Spleen (tissue), 11 donors: ENCODE measurements around the gene ENOX1. TPM values are rescaled to one million over a fixed set of nuclear protein-coding genes. Genes with fewer than 3 reads are reported as not detected.
"Not testable (repeated sequence)": the region's sequence is repeated elsewhere in the genome, so short reads cannot be mapped to it uniquely, and the experiment has no call there.

Source experiments
- DNase-seq: peaks from one replicate; pipeline ENCODE4 v3.0.0-alpha.2; 2020
- H3K27ac ChIP-seq, 8 donors: fragments of 200-600 bp; sonication (generic) in 7 of 8; 1 replicate in 4 of 8; 2 replicates in 4 of 8; pipeline versions ENCODE4 v1.5.0 to v1.8.0; 2016 to 2021; ENCODE audit warnings: inconsistent platforms in 4 of 8, mild to moderate bottlenecking in 4 of 8, moderate library complexity in 1 of 8
- H3K27me3 ChIP-seq, 7 donors: fragments of 200-600 bp; sonication (generic) in 6 of 7; replicated peaks in 1 of 7; 1 replicate in 4 of 7; 2 replicates in 3 of 7; pipeline versions ENCODE4 v1.5.0 to v1.8.0; 2016 to 2021; ENCODE audit warnings: inconsistent platforms in 3 of 7, mild to moderate bottlenecking in 1 of 7
- H3K36me3 ChIP-seq, 6 donors: fragments of 200-600 bp; sonication (generic) in 5 of 6; 1 replicate in 4 of 6; 2 replicates in 2 of 6; pipeline versions ENCODE4 v1.5.0 to v1.8.0; 2016 to 2021; ENCODE audit warnings: inconsistent platforms in 2 of 6
- H3K4me1 ChIP-seq, 6 donors: fragments of 200-600 bp; sonication (generic) in 5 of 6; 1 replicate in 3 of 6; 2 replicates in 3 of 6; pipeline versions ENCODE4 v1.5.0 to v1.8.0; 2016 to 2021; ENCODE audit warnings: inconsistent platforms in 3 of 6
- H3K4me3 ChIP-seq, 8 donors: fragments of 200-600 bp; sonication (generic) in 7 of 8; 1 replicate in 4 of 8; 2 replicates in 4 of 8; pipeline versions ENCODE4 v1.5.0 to v1.8.0; 2016 to 2021; ENCODE audit warnings: inconsistent platforms in 4 of 8, mild to moderate bottlenecking in 4 of 8, moderate library complexity in 2 of 8
- H3K9me3 ChIP-seq, 8 donors: fragments of 200-600 bp; sonication (generic) in 7 of 8; 1 replicate in 4 of 8; 2 replicates in 4 of 8; pipeline versions ENCODE4 v1.5.0 to v1.8.0; 2016 to 2021; ENCODE audit warnings: inconsistent platforms in 4 of 8
- CTCF ChIP-seq, 11 experiments: fragments of 200-600 bp in 7 of 11; fragments of 450-650 bp in 4 of 11; sonication (generic) in 4 of 11; IDR thresholded peaks in 8 of 11; conservative IDR thresholded peaks in 3 of 11; 1 replicate in 7 of 11; 2 replicates in 4 of 11; pipeline versions ENCODE4 v1.4.0 to v1.8.0; 2016 to 2021; ENCODE audit warnings: antibody characterized with exemption in 11 of 11, inconsistent platforms in 4 of 11, mild to moderate bottlenecking in 1 of 11
- POLR2A ChIP-seq, 3 donors: fragments of 450-650 bp; IDR thresholded peaks; one replicate each; pipeline ENCODE4 v1.5.1; 2017; ENCODE audit warnings: antibody characterized with exemption in 3 of 3, mild to moderate bottlenecking in 1 of 3
- POLR2AphosphoS5 ChIP-seq, 3 donors: sonication (generic); formaldehyde crosslinking; IDR thresholded peaks; one replicate each; pipeline ENCODE4 v1.5.1; 2017; ENCODE audit warnings: antibody characterized with exemption in 3 of 3
- WGBS, 5 donors: extraction: QIAGEN DNeasy Blood & Tissue Kit in 3 of 5; methylation state at CpG; one replicate each; pipeline versions ENCODE4 v1.1.5 to v1.1.7; 2013 to 2018; 5-methylcytosine and 5-hydroxymethylcytosine counted together
- intact Hi-C: fragments of 100-400 bp; cut with DNase I; formaldehyde crosslinking; loops from one replicate; pipeline ENCODE4 v1.15.0; 2023; ENCODE audit warnings: low total_unique reads
- polyA plus RNA-seq, 3 donors: library from polyadenylated mRNA; stranded (reverse); fragments of 200-250 nt; gene quantifications; one replicate each; pipeline ENCODE4 v1.2.1, GENCODE V29; 2013
- total RNA-seq, 7 donors: library from RNA; depleted of rRNA in 3 of 7; stranded (reverse); fragments of >200 nt in 3 of 7; fragmentation: NEBNext Ultra II Directional in 4 of 7; extraction: Animal tissue kit (Norgen Biotek cat#: 25700) in 4 of 7; gene quantifications; one replicate each; pipeline versions ENCODE4 v1.1.0 to v1.2.1, GENCODE V29; 2016 to 2021
- donor health status: healthy with polysubstance abuse.
- donor health status: DM: no; HTN: no; CAD: no; lungs with moderate emphysema.
- donor health status: DM: no; HTN: no; CAD: no.
- donor health status: Bipolar disorder and iron deficiency.
- donor health status: healthy.
- donor health status: DM: no; HTN: no; CAD: no.
- donor health status: DM: yes; HTN: yes; CAD: no.

ENOX1 gene
- total and polyA plus RNA-seq, 10 donors = 0.42 to 1.3 (median 0.54) TPM; not detected in 1

GRCh38 chr13:43180837-43181236 lies 605.9 kb downstream of the ENOX1 start:
- peak; percentile 73 for DNase-seq
- Histone ChIP-seq H3K4me1 (no peaks in the 10 kb centered on the region), H3K4me3 (no peak overlapping the region), H3K27ac (no peak overlapping the region), H3K27me3 (no peaks in the 10 kb centered on the region), H3K36me3 (no peaks in the 10 kb centered on the region), H3K9me3 (no peaks in the 10 kb centered on the region)
- intact Hi-C loops = no loop called here
- TF ChIP-seq POLR2AphosphoS5 (IDR thresholded peaks at IDR 0.05) = no peak
- no peak for TF ChIP-seq CTCF (IDR thresholded peaks at IDR 0.05 in 8 of 11, conservative IDR thresholded peaks at IDR 0.05 in 3 of 11)
- no peak for TF ChIP-seq POLR2A (IDR thresholded peaks at IDR 0.05)
- 88 to 92% (median 89%) methylated on average over 15 to 16 of the region's 16 CpGs for WGBS, 5 donors

GRCh38 chr13:43180036-43180660 lies 606.6 kb downstream of the ENOX1 start:
- DNase-seq = no peak

GRCh38 chr13:43171489-43171888 lies 615.3 kb downstream of the ENOX1 start:
- Histone ChIP-seq H3K36me3 (no peaks in the 10 kb centered on the region), H3K27ac (no peak overlapping the region), H3K4me1 (no peaks in the 10 kb centered on the region), H3K4me3 (no peak overlapping the region), H3K9me3 (no peaks in the 10 kb centered on the region), H3K27me3 (no peaks in the 10 kb centered on the region)
- intact Hi-C loops = no loop called here
- TF ChIP-seq POLR2AphosphoS5 (IDR thresholded peaks at IDR 0.05) = no peak
- no peak for DNase-seq

More at GRCh38 chr13:43180036-43180660, 606.6 kb downstream of the ENOX1 start:
- Histone ChIP-seq H3K4me3 (no peak overlapping the region), H3K36me3 (no peaks in the 10 kb centered on the region), H3K27me3 (no peaks in the 10 kb centered on the region), H3K27ac (no peak overlapping the region), H3K9me3 (no peaks in the 10 kb centered on the region), H3K4me1 (no peaks in the 10 kb centered on the region)
- TF ChIP-seq POLR2AphosphoS5 (IDR thresholded peaks at IDR 0.05) = no peak
- no peak for TF ChIP-seq POLR2A (IDR thresholded peaks at IDR 0.05)
- TF ChIP-seq CTCF (IDR thresholded peaks at IDR 0.05 in 8 of 11, conservative IDR thresholded peaks at IDR 0.05 in 3 of 11) = no peak
- WGBS, 5 donors = 86 to 95% (median 93%) methylated on average over 9 of the region's 9 CpGs
- intact Hi-C loops = no loop called here

- Histone ChIP-seq H3K36me3 (no peaks in the 10 kb centered on the region), H3K4me3 (no peak overlapping the region), H3K27ac (no peak overlapping the region), H3K4me1 (no peaks in the 10 kb centered on the region), H3K27me3 (no peaks in the 10 kb centered on the region), H3K9me3 (peaks cover 0 to 7% (median 4%) of the 10 kb centered on the region in 8 donors)
- WGBS, 5 donors = 21 to 47% (median 32%) methylated on average over 2 of the region's 2 CpGs
- no peak for DNase-seq
- TF ChIP-seq POLR2AphosphoS5 (IDR thresholded peaks at IDR 0.05) (no peak), CTCF (IDR thresholded peaks at IDR 0.05 in 8 of 11, conservative IDR thresholded peaks at IDR 0.05 in 3 of 11) (no peak), POLR2A (IDR thresholded peaks at IDR 0.05) (no peak)
- intact Hi-C loops = no loop called here
These were observed 616.3 kb downstream of the ENOX1 start for GRCh38 chr13:43170506-43170905.

GRCh38 chr13:43168434-43168833 lies 618.3 kb downstream of the ENOX1 start:
- 72 to 90% (median 86%) methylated on average over 3 of the region's 3 CpGs for WGBS, 5 donors
- intact Hi-C loops, H3K4me3 ChIP-seq, H3K4me1 ChIP-seq, H3K27ac ChIP-seq, DNase-seq, H3K27me3 ChIP-seq, H3K36me3 ChIP-seq: not testable (repeated sequence)
- peaks cover 0 to 25% (median 16%) of the 10 kb centered on the region in 8 donors for H3K9me3 ChIP-seq
